Measurements from ENCODE around the gene PRICKLE2. TPM values are rescaled to one million over a fixed set of nuclear protein-coding genes. Genes with fewer than 3 reads are reported as not detected.
A peak's percentile ranks its signal among the peaks of the same experiment; 100 is the strongest.

Gene PRICKLE2
- total RNA-seq, 4 donors from 2014 or later, result 77.3 to 109 (median 96.7) TPM

DNA sequence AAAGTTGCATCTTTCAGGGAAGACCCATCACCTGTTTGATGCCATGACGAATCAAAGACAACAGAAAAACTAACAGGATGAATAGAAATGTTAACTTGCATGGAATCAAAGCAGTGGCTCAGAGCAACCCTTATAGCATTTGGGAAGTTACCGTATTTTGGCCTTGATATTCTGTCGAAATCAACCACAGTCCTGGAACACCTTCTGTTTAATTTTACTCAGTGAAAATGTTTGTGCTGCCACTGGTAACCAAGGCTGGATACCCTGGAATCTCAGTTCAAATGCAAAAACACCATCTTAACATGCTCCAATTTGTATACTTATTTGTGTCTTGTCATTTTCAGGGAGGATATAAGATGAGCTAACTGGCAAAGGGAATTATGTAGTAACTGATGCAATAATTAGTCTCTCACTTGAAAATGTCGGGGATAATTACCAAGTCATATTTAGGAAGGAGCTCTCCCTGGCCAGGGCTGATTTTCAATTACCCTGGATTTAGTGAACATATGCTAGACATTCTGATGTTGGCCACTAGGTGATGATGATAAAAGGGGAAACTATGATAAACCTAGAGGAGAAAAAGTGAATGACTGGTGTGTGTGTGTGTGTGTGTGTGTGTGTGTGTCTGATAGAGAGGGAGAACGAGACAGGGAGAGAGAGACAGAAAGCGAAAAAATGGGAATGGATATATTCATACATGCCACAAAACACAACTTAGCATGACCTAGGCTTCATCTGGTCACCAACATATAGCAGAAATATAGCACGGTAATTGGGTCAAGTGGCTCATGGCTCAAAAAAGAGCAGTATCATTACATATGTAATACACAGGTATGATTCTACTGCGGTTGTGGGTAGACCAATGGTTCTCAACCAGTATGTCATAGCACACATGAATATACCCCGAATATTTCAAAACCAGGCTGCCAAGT lies 19.0 kb upstream of the PRICKLE2 start:
- no peak for ATAC-seq
- Histone ChIP-seq H3K4me1 (peaks cover 0 to 99% (median 10%) of the 10 kb centered on the region in 3 donors), H3K27me3 (no peaks in the 10 kb centered on the region), H3K36me3 (peaks cover 0 to 7% of the 10 kb centered on the region in 2 donors), H3K27ac (peak overlapping the region; percentile 63 to 84 (median 80)), H3K9me3 (no peaks in the 10 kb centered on the region), H3K4me3 (no peak overlapping the region)
- TF ChIP-seq EP300 (IDR thresholded peaks at IDR 0.05), result no peak
- TF ChIP-seq POLR2A (IDR thresholded peaks at IDR 0.05), result no peak
- TF ChIP-seq POLR2AphosphoS5 (IDR thresholded peaks at IDR 0.05), result no peak
- TF ChIP-seq, protein P1, sequence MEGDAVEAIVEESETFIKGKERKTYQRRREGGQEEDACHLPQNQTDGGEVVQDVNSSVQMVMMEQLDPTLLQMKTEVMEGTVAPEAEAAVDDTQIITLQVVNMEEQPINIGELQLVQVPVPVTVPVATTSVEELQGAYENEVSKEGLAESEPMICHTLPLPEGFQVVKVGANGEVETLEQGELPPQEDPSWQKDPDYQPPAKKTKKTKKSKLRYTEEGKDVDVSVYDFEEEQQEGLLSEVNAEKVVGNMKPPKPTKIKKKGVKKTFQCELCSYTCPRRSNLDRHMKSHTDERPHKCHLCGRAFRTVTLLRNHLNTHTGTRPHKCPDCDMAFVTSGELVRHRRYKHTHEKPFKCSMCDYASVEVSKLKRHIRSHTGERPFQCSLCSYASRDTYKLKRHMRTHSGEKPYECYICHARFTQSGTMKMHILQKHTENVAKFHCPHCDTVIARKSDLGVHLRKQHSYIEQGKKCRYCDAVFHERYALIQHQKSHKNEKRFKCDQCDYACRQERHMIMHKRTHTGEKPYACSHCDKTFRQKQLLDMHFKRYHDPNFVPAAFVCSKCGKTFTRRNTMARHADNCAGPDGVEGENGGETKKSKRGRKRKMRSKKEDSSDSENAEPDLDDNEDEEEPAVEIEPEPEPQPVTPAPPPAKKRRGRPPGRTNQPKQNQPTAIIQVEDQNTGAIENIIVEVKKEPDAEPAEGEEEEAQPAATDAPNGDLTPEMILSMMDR (IDR thresholded peaks at IDR 0.05), result peak in 2 of 4 experiments; percentile 50 to 59
- 59 to 72% methylated on average over 8 to 9 of the region's 9 CpGs for WGBS, 2 donors (ENCODE audit: low coverage in 1 of 2)

DNA sequence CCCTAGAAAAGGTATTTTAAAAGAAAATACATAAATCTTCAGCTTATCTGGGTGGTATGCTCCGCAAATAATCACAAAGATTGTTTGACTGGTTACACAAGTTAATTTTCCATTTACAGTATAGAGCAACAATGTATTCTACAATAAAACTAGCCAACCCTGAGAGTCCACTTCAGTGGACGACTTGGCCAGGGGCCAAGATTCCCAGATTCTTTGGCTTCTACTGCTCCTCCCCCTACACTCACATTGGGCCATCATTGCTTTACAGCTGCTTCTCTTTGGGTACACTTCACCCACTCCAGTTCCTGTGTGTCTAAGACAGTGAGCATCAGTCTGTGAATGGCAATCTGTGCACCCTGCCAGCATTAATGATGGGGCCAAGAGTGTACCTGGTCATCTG lies 17.2 kb upstream of the PRICKLE2 start:
- 0 to 43% methylated on average over 1 to 2 of the region's 2 CpGs for WGBS, 2 donors (ENCODE audit: low coverage in 1 of 2)
- ATAC-seq, result no peak
- no peaks in the 10 kb centered on the region for H3K27me3 ChIP-seq
- no peak overlapping the region for H3K4me3 ChIP-seq
- peaks cover 0 to 5% (median 0%) of the 10 kb centered on the region in 3 donors for H3K9me3 ChIP-seq
- peaks cover 0 to 11% of the 10 kb centered on the region in 2 donors for H3K36me3 ChIP-seq
- H3K27ac ChIP-seq, result peak overlapping the region; percentile 43 to 84 (median 80)
- peaks cover 3 to 96% (median 6%) of the 10 kb centered on the region in 3 donors for H3K4me1 ChIP-seq
- TF ChIP-seq POLR2AphosphoS5 (IDR thresholded peaks at IDR 0.05), result peak; percentile 3
- no peak for TF ChIP-seq EP300 (IDR thresholded peaks at IDR 0.05)
- TF ChIP-seq, protein P1 (IDR thresholded peaks at IDR 0.05), result no peak
- TF ChIP-seq POLR2A (IDR thresholded peaks at IDR 0.05), result no peak

DNA sequence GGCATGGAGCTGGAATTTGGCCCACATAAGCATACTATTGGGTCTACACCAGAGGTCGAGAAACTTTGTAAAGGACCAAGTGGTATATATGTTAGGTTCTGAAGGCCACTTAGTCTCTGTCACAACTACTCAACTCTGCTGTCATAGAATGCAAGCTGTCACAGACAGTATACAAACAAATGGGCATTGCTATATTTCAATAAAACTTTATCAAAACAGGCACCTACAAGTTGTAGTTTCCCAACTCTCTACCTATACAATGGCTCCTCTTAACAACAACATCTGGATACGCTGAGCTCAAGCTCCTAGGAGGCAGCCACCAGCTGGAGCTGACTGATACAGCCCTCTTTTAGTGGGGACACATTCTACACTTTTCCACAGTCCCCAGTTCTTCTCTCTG lies 15.7 kb upstream of the PRICKLE2 start:
- Histone ChIP-seq H3K27me3 (no peaks in the 10 kb centered on the region), H3K4me1 (peaks cover 3 to 81% (median 6%) of the 10 kb centered on the region in 3 donors), H3K36me3 (peaks cover 0 to 21% of the 10 kb centered on the region in 2 donors), H3K9me3 (peaks cover 0 to 13% (median 0%) of the 10 kb centered on the region in 3 donors), H3K4me3 (no peak overlapping the region), H3K27ac (peak overlapping the region; percentile 21 to 84 (median 72))
- TF ChIP-seq POLR2AphosphoS5 (IDR thresholded peaks at IDR 0.05) (no peak), EP300 (IDR thresholded peaks at IDR 0.05) (no peak), POLR2A (IDR thresholded peaks at IDR 0.05) (no peak)
- TF ChIP-seq, protein P1 (IDR thresholded peaks at IDR 0.05), result no peak
- WGBS, 2 donors (ENCODE audit: low coverage in 1 of 2), result 63 to 90% methylated on average over 2 of the region's 2 CpGs
- no peak for ATAC-seq

DNA sequence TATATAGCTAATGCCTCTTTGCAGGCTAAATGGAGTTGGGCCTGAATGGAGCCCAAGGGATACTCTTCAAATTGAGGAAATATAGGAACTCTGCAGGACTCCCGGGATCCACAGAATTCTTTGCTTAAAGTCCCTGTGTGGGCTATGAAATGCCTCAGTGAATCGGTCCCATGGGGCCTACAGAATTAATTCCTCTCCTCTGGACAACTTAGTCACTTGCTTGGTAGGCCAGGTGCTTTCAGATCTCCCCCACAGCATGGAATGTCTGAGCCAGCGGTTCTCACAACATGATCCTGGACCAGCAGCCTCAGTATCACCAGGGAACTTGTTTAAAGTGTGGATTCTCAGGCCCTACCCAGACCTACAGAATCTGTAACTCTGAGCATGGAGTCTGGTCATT lies 15.1 kb upstream of the PRICKLE2 start:
- 67 to 86% methylated on average over 2 to 3 of the region's 3 CpGs for WGBS, 2 donors (ENCODE audit: low coverage in 1 of 2)
- peaks cover 0 to 24% of the 10 kb centered on the region in 2 donors for H3K36me3 ChIP-seq
- peak overlapping the region; percentile 21 to 84 (median 72) for H3K27ac ChIP-seq
- H3K4me1 ChIP-seq, result peaks cover 3 to 76% (median 6%) of the 10 kb centered on the region in 3 donors
- H3K27me3 ChIP-seq, result no peaks in the 10 kb centered on the region
- H3K4me3 ChIP-seq, result no peak overlapping the region
- no peak for ATAC-seq
- no peak for TF ChIP-seq EP300 (IDR thresholded peaks at IDR 0.05)
- no peak for TF ChIP-seq POLR2AphosphoS5 (IDR thresholded peaks at IDR 0.05)
- no peak for TF ChIP-seq POLR2A (IDR thresholded peaks at IDR 0.05)
- TF ChIP-seq, protein P1 (IDR thresholded peaks at IDR 0.05), result no peak
- peaks cover 0 to 13% (median 0%) of the 10 kb centered on the region in 3 donors for H3K9me3 ChIP-seq

Measured in gastroesophageal sphincter (tissue), 4 donors.